Anterior cingulate cortex (tissue), 58 donors: ENCODE measurements around the gene LAMB3.

Experiments used
- DNase-seq, 58 donors: peaks; one replicate each; lab custom pipeline; 2025; lab: John Stamatoyannopoulos, UW

The LAMB3 gene

DNA sequence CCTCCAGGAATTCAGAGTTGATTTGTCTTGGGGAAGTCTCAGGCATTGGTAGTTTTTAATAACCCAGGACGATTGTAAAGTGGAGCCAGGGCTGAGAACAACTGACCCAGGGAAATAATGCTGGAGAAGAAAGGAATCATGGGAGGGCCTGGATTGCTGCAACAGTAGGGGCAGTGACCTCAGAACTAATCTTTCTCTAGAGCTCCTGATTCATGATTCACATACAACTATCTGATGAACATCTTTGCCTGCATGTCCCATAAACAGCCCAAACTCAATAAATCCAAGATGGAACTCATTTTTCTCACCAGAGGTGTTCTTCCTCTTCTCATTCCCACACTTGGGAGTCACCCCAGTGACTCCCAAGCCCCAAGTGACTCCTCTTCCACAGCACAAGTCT, 14.9 kb upstream of the LAMB3 start:
- DNase-seq, result no peak

DNA sequence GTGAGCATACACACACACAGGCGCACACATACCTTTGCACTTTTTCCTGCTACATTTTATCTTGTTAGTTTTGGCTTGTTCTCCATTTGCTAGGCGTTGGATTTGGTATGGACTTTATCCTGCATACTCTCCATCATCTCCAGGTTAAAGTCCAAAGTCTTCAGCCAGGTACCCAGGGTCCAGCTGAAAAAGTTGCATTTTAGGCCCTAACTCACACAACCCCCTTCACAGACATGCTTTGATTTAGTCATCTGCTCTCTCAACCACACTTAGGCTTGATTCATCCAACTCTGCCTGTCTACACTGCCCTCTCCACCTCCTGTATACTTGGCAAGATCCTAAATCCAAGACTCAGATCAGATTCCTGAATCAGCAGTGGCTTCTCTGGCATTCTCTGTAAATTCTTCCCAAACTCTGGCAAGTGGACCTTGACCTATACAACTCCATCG, 10.7 kb upstream of the LAMB3 start:
- DNase-seq, result no peak

DNA sequence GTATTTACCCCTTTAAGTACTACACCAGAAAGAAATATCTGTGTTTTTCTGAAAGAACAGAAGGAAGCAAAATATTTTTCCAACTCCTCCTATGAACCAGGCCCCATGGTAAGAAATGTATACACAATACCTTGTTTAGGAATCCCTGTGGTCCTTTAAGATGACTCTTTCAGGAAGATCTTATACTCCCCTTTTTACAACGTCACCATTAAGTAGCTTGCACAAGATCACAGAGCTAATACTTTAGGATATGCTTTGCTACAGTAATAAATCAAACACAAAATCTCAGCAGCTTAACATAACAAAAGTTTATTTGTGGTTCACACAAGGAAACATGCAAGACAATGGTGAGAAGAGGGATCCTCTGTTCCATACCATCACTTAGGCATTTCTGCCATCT, 8.8 kb upstream of the LAMB3 start:
- no peak for DNase-seq

DNA sequence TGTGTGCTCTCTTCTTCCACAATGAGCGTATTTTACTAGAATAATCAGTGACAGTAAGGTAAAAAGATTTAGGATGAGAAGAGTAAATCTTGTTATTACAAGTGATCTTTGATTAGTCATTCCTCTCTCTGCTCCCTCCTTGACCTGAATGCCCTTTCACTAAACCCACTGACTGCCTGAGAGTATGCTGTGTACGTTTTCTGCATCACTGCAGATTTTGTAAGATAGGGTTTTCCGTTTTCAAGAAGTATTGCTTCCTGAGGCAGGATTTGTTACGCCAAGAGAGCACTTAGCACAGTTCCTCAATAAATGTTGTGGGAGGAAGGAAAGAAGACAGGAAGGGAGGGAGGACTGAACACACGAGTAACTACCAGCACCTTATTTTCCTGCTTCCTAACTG, 7.7 kb upstream of the LAMB3 start:
- no peak for DNase-seq

DNA sequence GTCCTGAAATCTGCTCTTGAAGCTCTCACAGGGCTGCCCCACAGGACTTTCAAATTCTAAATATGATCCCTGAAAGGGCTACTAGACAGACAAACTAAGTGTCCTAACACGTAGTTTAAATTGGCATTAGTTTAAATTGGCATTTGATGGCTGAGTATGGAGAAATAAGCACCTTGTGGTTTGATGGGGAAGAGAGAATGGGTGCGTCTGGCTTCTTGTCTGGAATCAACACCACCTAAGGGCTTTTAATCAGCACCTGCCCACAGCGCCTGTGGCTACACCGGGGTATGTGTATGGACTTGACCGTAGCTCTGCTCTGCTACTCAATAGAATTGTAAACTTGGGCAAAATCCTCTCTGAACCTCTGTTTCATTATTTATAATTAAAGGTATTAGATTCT, 5.7 kb upstream of the LAMB3 start:
- no peak for DNase-seq

DNA sequence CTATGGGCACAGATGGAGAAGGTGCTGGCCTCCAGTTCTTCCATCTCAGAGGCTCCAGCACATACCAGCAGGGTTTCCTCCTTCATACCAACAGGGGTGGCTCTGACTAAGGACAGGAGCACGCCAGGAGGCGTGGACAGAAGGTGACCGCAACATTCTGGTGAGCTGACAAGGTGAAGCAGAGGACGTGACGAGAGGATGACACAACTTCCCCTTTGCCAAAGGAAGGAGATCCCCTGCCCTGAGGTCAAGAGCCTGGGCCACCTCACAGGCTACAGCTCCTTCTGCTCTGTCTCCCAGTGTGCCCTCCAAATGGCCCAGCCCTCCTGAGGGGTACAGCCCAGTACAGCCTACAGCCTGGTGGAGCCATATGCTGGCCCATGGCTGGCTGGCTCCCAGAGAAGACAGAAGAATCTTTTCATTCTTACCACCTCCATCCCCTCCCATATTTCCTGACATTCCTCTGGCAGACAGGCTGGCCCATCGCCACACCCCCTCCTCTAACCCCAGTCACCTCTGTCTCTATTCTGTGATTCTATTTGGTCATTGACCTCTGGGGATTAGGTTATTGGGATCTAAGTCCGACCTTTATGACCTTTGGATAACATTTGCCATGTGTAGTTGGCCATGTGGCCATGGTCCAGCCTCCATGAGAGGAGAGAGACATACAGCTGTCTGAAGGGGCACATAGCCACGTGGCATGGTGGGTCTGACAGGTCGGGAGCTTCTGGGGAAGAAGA, 5.1 kb upstream of the LAMB3 start:
- DNase-seq, result no peak

DNA sequence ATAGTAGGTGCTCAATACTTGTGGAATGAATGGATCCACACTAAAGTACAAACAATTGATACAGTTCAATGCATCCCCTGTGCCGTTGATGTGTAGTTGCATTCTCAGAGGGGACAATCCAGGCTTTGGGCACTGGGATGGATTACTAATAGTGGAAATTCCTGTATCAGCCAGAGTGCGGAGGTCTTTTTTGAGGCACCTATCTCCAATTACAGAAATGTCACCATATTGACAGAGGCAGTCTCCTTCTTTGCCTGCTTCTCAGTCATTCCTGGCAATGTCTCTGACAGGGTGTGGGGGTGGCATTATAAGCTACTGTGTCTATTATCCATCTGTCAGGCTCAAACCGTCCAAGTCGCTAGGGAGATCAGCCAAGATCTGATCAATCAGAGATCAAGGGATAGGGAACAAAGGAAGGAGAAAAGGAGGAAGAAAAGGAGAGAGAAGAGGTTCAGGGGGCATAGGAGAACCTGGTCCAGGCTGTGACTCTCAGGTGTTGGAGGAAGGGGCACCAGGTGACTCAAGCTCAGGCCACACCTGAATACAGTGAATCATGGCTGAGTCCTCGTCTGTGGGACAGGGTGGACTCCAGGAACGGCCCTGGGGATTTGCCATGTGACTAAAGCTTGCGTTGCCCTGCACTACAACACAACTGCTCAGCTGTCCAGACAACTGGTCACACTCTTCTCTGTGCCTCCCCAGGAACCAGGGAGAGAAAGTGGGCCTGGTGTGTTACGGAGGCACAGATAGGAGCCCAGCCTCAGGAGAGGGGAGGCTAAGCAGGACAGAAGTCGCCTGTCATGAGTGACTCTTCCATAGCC, 3.4 kb upstream of the LAMB3 start:
- DNase-seq, result no peak

DNA sequence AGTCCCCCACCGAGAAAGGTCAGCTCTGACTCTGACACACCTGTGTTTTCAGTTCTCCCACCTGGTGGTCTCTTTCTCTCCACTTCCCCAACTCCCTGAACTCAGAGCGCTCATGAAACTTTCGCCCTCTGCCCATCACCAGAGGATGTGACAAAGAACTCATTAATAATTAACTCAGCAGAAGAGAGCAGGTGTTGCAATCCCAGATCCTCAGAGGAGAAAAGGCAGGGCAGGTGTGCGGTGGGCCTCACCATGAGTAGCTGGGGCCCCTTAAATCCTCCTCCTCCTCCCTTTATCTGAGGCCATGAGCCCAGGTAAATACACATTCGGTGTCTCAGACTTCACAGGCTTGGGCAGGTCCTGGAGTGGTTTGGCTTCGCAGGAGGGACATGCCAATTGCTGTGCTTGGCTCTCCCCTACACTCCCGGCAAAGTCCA, 1.7 kb upstream of the LAMB3 start:
- no peak for DNase-seq

DNA sequence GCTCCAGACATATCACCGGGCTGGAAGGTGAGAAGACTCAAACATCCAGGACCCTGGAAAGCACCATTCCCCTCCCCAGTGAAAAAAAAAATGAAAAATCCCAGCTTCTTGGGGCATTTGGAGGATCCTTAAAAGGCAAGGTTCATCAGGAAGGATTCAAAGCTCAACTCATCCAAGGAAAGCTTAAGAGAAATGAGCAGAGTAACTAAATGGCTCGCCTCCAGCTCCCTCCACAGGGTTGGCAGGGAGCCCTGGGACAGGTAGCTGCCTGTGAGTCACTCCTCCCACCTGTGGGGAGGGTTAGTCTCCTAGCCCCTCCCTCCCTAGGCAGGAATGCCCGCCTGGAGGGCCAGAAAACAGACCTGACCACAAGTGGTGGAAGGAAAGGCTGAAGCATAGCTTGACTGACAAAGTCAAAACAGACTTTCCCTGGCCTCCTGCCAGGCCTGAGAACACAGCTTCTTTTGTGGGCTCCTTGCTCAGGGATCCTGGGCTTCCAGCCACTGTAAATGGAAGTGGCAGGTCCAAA, 712 bp upstream of the LAMB3 start:
- peak in 57 of 58 donors; percentile 11 to 99 (median 73) for DNase-seq

DNA sequence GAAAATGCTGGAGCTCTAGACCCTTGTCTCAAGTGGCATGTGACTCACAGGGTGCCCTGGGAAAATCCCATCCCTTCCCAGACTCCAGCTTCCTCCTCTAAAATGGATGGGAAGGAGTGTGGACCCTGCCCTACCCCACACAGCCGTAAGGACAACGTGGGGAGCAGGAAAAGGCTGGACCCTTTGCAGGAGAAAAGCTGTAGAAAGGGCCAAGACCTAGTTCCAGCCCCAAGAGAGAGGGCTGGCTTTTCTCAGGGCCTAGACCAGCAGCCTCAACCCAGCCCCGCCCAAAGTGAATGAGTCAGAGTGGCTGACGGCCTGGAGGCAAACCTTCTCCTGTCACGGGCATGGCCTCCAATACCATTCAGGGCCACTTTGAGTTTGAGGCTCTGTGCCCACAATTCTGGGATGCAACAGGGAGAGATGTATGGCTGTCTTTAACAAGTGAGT, 1.1 kb downstream of the LAMB3 start:
- DNase-seq, result peak in 1 of 58 donors; percentile 18

DNA sequence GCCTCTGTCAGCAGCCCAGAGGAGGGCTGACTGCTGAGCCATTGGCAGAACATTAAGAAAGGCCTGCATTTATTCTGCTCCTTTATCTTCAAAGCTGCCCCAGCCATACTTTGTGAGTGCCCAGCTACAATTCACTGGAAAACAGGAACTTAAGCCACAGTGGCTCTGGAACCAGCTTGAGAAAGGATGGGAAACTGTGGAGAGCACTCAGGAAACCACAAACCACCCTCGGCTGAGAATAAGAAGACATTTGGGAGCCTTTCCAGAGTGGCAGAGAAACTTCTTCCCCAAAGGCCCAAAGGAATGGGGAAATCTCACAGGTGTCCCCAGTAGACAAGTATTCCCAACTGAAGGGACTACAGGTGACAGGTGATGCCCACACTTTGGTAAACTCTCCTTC, 1.8 kb downstream of the LAMB3 start:
- DNase-seq, result no peak

DNA sequence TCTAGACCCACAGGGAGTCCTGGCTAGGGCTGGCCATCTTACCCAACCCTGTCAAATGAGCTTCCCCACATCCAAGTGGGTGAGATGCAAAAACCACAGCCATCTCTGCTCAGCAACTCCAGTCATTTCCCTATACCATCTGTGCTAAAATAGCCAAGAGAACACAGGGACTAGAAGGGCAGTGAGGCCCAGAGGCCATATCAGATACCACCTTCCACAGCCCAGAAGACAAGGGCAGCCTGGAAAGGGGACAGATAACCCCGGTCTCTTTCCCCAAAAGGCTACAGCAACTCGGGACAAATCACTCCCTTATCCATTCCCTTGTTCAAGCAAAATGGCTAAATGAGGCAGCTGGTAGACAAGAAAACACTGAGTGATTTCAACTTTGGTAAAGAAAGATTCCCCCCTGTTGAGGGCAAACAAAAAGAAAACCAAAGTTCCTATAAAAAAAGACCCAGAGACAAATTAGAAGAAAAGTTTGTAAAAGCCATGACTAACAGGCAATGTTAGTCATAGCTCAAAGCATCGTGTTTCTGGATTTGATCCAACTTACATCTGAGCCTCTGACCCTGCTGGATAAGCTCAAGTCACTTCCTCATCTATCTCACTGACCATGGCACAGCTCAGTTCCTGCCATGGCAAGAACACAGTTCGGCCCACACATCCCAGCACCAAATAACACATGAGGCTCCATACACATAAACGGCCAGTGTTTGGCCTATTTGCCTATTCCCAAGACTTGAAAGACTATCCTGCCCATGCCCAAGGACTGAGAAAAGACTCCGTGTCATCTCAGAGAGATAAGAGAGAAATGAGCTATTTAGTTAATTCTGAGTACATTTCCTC, 3.1 kb downstream of the LAMB3 start:
- no peak for DNase-seq

DNA sequence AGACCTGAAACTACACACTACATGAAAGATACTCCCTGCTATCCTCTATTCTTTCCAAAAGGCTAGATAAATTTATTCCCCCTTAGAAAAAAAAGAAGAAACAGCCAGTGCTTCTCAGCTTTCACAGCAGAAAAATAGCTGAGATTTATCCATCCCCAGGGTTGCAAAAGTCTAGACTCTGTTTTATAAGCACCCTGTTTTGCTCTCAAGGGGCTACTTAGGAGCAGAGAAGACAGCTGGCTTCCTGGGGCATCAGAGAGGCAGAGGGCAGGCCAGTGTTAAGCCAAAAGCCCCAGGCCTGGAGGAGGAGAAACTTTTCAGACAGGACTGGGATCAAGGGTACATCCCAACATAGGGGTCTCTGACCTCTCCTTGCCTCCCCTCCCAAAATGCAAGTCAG, 3.9 kb downstream of the LAMB3 start:
- no peak for DNase-seq

DNA sequence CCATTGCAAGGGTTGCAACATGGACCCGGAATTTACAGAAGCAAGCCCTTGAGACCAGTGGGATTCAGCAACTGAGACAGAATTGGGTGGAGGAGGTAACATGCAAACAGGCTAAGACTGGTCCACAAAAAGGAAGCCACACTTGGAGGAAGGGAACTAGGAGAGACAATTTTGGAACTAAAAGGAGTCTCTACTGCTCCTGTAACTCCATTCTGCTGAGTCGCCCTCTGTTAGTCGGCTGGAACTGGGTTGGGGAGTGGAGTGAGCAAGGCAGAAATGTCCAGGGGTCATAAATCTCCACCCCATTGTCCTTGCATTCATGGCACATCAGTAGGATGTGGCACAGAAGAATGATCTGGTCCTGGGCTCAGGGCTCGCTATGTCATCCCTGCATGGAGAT, 5.1 kb downstream of the LAMB3 start:
- no peak for DNase-seq

DNA sequence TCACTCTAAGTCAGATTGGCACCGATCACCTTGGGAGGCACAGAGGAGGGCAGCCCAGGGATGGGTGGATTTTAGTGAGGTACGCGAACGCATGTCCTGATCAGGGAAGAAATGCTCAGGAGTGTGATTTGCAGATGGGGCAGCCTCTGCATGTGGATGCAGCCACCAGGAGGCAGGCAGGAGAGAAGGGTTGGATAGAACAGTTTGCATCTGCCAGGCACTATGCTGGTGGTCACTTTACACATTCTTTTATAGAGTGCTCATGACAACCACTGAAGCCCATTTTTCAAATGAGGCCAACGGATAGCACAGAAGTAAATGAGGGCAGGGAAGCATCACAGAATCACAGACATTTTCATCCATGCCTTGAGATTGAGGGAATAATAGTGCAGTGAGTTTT, 5.7 kb downstream of the LAMB3 start:
- DNase-seq, result no peak

DNA sequence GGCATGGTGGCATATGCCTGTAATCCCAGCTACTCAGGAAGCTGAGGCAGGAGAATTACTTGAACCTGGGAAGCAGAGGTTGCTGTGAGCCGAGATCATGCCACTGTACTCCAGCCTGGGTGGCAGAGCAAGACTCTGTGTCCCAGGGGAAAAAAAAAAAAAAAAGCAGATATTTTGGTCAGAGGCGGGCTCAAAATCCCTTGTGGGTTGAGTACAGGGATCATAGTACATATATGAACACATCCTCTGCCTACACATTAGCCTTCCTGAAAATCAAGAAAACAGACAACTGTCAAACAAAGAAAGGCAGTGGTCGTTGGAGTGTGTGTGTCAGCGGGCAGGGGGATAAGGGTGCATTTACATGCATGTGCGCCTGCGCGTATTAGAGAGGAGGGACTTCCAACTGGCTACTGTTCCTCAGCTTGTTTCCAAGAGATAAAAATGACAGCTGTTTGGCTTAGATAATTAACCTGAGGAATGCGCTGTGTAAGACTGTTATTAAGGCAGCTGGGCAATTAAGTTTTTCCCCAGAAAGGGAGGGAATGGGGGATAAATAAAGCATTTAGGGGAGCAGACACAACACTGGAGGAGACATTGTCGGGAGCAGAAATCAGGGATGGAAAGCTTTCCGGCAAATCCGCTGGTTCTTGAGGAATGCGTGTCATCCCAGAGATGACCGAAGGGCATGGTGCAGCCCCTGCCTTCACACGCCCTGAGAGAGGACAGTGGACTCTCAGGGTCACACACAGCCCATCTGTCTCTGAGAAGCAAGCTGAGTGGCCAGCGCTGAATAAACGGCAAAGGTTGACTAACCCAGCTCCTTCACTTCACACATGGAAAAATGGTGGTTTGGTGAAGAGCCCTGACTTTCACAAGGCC, 6.4 kb downstream of the LAMB3 start:
- DNase-seq, result no peak

DNA sequence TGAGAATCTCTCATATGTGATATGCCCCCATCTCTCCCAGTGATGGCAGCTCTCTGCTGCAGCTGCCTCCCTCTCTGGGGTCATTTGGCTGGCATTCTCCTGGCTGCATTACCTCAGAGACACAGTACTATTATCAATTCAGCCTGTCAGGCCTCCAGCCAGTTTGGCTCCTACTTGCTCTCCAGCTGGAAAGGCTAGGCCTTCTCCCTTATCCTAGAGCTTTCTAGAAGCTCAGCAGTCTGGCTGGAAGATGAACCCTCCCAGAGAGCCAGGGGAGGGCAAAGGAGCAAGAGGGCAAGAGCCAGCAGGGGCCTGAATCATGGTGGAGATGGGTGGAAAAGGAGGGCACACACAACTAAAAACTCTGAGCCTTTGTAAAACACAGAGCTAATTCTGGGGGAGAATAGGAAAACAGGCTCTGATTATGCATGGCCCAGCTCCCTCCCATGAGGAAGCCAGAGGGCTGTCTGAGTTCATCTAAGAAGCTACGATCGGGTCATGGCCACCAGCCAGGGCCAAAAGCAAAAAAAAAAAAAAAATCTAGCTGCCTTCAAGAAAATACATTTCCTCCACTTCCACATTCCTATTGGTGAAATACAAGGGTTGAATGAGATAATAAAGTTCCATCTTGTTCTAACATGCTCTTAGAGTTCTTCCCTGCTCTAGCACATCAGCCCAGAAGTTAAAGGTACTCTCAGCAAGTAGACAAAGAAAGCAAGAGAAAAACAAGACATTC, 8.8 kb downstream of the LAMB3 start:
- peak in 53 of 58 donors; percentile 12 to 91 (median 70) for DNase-seq

DNA sequence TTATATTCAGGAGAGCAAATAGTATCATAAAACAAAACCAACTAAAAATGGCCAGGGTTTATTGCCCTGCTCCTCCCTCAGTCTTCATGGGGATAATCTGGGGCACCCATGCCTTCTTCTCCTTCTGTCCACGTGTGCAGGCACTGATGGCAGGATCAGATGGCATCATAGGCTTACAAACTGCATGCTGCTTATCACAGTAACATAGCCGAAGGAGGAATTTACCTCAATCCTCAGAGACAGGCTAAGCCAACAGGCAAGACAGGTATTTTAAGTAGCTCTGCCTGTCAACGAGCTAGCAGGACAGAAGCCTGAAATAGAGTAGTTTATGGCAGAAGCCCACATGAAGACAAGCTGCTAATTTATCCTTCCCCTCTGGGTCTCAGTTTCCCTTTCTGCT, 9.4 kb downstream of the LAMB3 start:
- peak in 2 of 58 donors; percentile 36 to 52 for DNase-seq

DNA sequence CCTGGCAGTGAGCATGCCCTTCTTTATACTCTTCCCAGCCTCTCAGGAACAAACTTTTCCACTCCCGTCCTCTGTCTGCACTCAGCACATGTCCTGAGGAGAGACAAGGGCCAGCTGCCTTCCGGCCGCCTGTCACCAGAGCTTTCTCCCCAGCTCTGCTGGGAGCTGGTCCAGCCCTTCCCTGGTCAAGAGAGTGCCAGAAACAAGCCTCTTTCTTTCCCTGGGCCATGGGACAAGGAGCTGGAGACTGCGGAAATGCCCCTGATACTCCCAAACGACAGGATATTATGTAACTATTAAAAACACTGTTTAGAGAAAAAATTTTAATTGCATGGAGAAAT, 10.4 kb downstream of the LAMB3 start:
- DNase-seq, result peak in 55 of 58 donors; percentile 13 to 93 (median 77)
